Measurements from ENCODE around the gene KRTAP10-5. TPM values are rescaled to one million over a fixed set of nuclear protein-coding genes. Genes with fewer than 3 reads are reported as not detected.

KRTAP10-5 gene
- total RNA-seq, 1 experiment from 2014 or later, result not detected

GRCh38 chr21:44533121-44533890, 47.1 kb downstream of the KRTAP10-5 start:
- ATAC-seq, result no peak; the same call in 1 of the 2 replicates
- POLR2A ChIA-PET, result no interaction called here
- no peak overlapping the region; the same call in 1 of the 2 replicates for H3K27ac Mint-ChIP-seq

GRCh38 chr21:44532712-44533111, 47.7 kb downstream of the KRTAP10-5 start:
- ATAC-seq (no peak), DNase-seq (ENCODE audit: low spot score) (peak; percentile 9)
- ChIA-PET CTCF (interaction anchor here (1.0 to 3.3 kb wide), 3 partner anchors 22 to 261 kb away, joined by 3 to 13 read pairs (median 3); no protein-coding TSS in a partner anchor), POLR2A (no interaction called here)
- Mint-ChIP-seq H3K9me3 (peaks cover 7% of the 10 kb centered on the region), H3K36me3 (0 out of 2 replicates have a peak, but pooled peaks cover 2% of the 10 kb centered on the region), H3K27me3 (ENCODE audit: low read depth) (no peaks in the 10 kb centered on the region), H3K4me1 (peaks cover 2% of the 10 kb centered on the region; the same call in 1 of the 2 replicates), H3K27ac (no peak overlapping the region; the same call in 1 of the 2 replicates), H3K4me3 (no peak overlapping the region)
- no peak for TF ChIP-seq HMGA2 (CRISPR knock-in tag; IDR thresholded peaks at IDR 0.05)
- TF ChIP-seq CREB1 (CRISPR knock-in tag; IDR thresholded peaks at IDR 0.05), result no peak
- no peak for TF ChIP-seq PRDM15 (CRISPR knock-in tag; IDR thresholded peaks at IDR 0.05)
- TF ChIP-seq SOX15 (CRISPR knock-in tag; IDR thresholded peaks at IDR 0.05), result no peak
- no peak for TF ChIP-seq TEAD4 (CRISPR knock-in tag; IDR thresholded peaks at IDR 0.05)
- no peak for TF ChIP-seq ZNF138 (CRISPR knock-in tag; conservative IDR thresholded peaks at IDR 0.05)
- no peak for TF ChIP-seq ZNF396 (CRISPR knock-in tag; IDR thresholded peaks at IDR 0.05; ENCODE audit: borderline replicate concordance)
- no peak for TF ChIP-seq FOXJ3 (CRISPR knock-in tag; IDR thresholded peaks at IDR 0.05; ENCODE audit: borderline replicate concordance)
- TF ChIP-seq RORB (CRISPR knock-in tag; IDR thresholded peaks at IDR 0.05), result no peak
- no peak for TF ChIP-seq E2F1 (CRISPR knock-in tag; IDR thresholded peaks at IDR 0.05)
- no peak for TF ChIP-seq E2F5 (CRISPR knock-in tag; IDR thresholded peaks at IDR 0.05)
- no peak for TF ChIP-seq AFF4 (CRISPR knock-in tag; IDR thresholded peaks at IDR 0.05; ENCODE audit: borderline replicate concordance)

More at GRCh38 chr21:44533121-44533890, 47.1 kb downstream of the KRTAP10-5 start:
- DNase-seq (ENCODE audit: low spot score), result no peak
- Mint-ChIP-seq H3K27me3 (ENCODE audit: low read depth) (no peaks in the 10 kb centered on the region), H3K4me1 (peaks cover 2% of the 10 kb centered on the region; the same call in 1 of the 2 replicates), H3K9me3 (peaks cover 7% of the 10 kb centered on the region), H3K4me3 (no peak overlapping the region), H3K36me3 (0 out of 2 replicates have a peak, but pooled peaks cover 2% of the 10 kb centered on the region)
- CTCF ChIA-PET, result interaction anchor here (1.0 to 3.3 kb wide), 2 partner anchors 23 to 260 kb away, joined by 3 to 13 read pairs; no protein-coding TSS in a partner anchor
- TF ChIP-seq SMAD4 (CRISPR knock-in tag; IDR thresholded peaks at IDR 0.05), result no peak
- TF ChIP-seq IRF2 (CRISPR knock-in tag; IDR thresholded peaks at IDR 0.05; ENCODE audit: borderline replicate concordance, low read depth), result no peak
- TF ChIP-seq NR3C1 (CRISPR knock-in tag; conservative IDR thresholded peaks at IDR 0.05; ENCODE audit: low read depth), result no peak
- TF ChIP-seq MYBL2 (CRISPR knock-in tag; IDR thresholded peaks at IDR 0.05), result no peak
- TF ChIP-seq E2F5 (CRISPR knock-in tag; IDR thresholded peaks at IDR 0.05), result no peak
- TF ChIP-seq GABPB1 (CRISPR knock-in tag; IDR thresholded peaks at IDR 0.05), result no peak
- TF ChIP-seq, protein P1, sequence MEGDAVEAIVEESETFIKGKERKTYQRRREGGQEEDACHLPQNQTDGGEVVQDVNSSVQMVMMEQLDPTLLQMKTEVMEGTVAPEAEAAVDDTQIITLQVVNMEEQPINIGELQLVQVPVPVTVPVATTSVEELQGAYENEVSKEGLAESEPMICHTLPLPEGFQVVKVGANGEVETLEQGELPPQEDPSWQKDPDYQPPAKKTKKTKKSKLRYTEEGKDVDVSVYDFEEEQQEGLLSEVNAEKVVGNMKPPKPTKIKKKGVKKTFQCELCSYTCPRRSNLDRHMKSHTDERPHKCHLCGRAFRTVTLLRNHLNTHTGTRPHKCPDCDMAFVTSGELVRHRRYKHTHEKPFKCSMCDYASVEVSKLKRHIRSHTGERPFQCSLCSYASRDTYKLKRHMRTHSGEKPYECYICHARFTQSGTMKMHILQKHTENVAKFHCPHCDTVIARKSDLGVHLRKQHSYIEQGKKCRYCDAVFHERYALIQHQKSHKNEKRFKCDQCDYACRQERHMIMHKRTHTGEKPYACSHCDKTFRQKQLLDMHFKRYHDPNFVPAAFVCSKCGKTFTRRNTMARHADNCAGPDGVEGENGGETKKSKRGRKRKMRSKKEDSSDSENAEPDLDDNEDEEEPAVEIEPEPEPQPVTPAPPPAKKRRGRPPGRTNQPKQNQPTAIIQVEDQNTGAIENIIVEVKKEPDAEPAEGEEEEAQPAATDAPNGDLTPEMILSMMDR (IDR thresholded peaks at IDR 0.05), result no peak
- no peak for TF ChIP-seq ZNF416 (CRISPR knock-in tag; IDR thresholded peaks at IDR 0.05)
- TF ChIP-seq ZNF396 (CRISPR knock-in tag; IDR thresholded peaks at IDR 0.05; ENCODE audit: borderline replicate concordance), result no peak
- TF ChIP-seq JAZF1 (CRISPR knock-in tag; IDR thresholded peaks at IDR 0.05), result no peak
- TF ChIP-seq, protein P2, sequence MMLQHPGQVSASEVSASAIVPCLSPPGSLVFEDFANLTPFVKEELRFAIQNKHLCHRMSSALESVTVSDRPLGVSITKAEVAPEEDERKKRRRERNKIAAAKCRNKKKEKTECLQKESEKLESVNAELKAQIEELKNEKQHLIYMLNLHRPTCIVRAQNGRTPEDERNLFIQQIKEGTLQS (CRISPR knock-in tag; conservative IDR thresholded peaks at IDR 0.05), result no peak
- TF ChIP-seq MXD4 (CRISPR knock-in tag; IDR thresholded peaks at IDR 0.05; ENCODE audit: borderline replicate concordance), result no peak
- TF ChIP-seq NFYB (CRISPR knock-in tag; conservative IDR thresholded peaks at IDR 0.05; ENCODE audit: low read depth), result no peak
